ENCODE measurements around the gene NACC2. TPM values are rescaled to one million over a fixed set of nuclear protein-coding genes. Genes with fewer than 3 reads are reported as not detected.

NACC2 gene
- total RNA-seq, 4 donors from 2014 or later, result 10.4 to 21.6 (median 12.8) TPM

- no peaks in the 10 kb centered on the region for H3K36me3 ChIP-seq
- DNase-seq, result no peak
- no peak overlapping the region for H3K27ac ChIP-seq
- peaks cover 0 to 75% (median 2%) of the 10 kb centered on the region in 4 donors for H3K27me3 ChIP-seq
- H3K9me3 ChIP-seq, result no peaks in the 10 kb centered on the region
- peaks cover 24 to 40% (median 24%) of the 10 kb centered on the region in 3 donors for H3K4me1 ChIP-seq
- 93% methylated on average over 10 of the region's 17 CpGs; no CpG with 5 or more reads in 1 of the 2 donors for WGBS, 2 donors
- TF ChIP-seq POLR2A (IDR thresholded peaks at IDR 0.05), result no peak
- H3K4me3 ChIP-seq, result no peak overlapping the region
- intact Hi-C loops (cut with DNase I), result no loop called here
Measured at GRCh38 chr9:135988493-135988892, 106.6 kb downstream of the NACC2 start.

GRCh38 chr9:135987838-135988404 is 107.2 kb downstream of the NACC2 start:
- H3K27me3 ChIP-seq, result peaks cover 0 to 73% (median 2%) of the 10 kb centered on the region in 4 donors
- DNase-seq, result no peak
- H3K36me3 ChIP-seq, result no peaks in the 10 kb centered on the region
- H3K4me3 ChIP-seq, result no peak overlapping the region
- TF ChIP-seq POLR2A (IDR thresholded peaks at IDR 0.05) (no peak), CTCF (IDR thresholded peaks at IDR 0.05) (no peak)
- no peak overlapping the region for H3K27ac ChIP-seq
- peaks cover 18 to 34% (median 18%) of the 10 kb centered on the region in 3 donors for H3K4me1 ChIP-seq
- H3K9me3 ChIP-seq, result no peaks in the 10 kb centered on the region
- WGBS, 2 donors, result 86 to 88% methylated on average over 1 of the region's 16 CpGs
- intact Hi-C loops (cut with DNase I), result no loop called here

DNA sequence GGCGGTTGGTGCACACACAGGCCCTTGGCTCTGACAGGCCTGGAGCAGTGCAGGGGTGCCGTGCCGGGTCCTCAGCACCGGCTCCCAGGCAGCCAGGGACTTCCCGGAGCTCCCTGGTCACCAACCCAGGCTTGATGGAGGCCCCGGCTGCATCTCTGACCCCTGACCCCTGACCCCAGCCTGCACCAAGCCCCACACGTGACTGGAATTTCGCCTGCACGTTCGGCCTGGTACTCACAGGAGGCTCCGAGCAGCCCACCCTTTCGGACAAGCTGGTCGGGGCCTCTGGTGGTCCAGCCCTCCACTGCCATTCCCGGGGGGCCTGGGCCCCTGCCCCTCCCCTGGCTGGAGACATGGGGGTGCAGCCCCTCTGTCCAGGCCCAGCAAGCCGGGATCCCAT is 108.5 kb downstream of the NACC2 start:
- TF ChIP-seq CTCF (IDR thresholded peaks at IDR 0.05) (no peak), POLR2A (IDR thresholded peaks at IDR 0.05) (no peak)
- H3K4me1 ChIP-seq, result peaks cover 8 to 21% (median 10%) of the 10 kb centered on the region in 3 donors
- intact Hi-C loops (cut with DNase I), result no loop called here
- no peak overlapping the region for H3K27ac ChIP-seq
- H3K9me3 ChIP-seq, result no peaks in the 10 kb centered on the region
- H3K36me3 ChIP-seq, result no peaks in the 10 kb centered on the region
- H3K27me3 ChIP-seq, result peaks cover 0 to 71% (median 2%) of the 10 kb centered on the region in 4 donors
- no peak for DNase-seq
- WGBS, 2 donors, result 71% methylated on average over 1 of the region's 15 CpGs; no CpG with 5 or more reads in 1 of the 2 donors
- H3K4me3 ChIP-seq, result no peak overlapping the region

DNA sequence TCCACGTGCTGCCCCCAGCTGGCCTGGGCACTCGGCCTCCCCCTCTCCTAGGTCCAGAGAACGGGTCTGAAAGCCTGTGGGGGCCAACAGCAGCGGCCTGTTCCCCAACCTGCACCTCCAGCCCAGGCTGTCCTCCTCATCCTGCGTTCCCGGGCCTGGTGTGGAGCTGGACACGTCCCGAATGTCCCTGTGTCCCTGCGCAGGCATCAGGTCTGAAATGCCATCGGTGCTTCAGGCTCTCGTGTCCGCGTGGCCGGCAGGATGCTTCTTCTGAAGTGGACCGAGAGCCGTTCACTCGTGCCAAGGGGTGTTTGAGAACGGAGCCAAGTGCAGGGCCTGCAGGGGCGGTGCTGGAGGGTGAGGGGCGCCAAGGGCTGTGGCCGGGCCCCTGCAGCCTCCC is 109.2 kb downstream of the NACC2 start:
- Histone ChIP-seq H3K4me3 (no peak overlapping the region), H3K4me1 (peaks cover 5 to 14% (median 8%) of the 10 kb centered on the region in 3 donors), H3K27ac (no peak overlapping the region), H3K27me3 (peaks cover 0 to 71% (median 2%) of the 10 kb centered on the region in 4 donors), H3K36me3 (no peaks in the 10 kb centered on the region), H3K9me3 (no peaks in the 10 kb centered on the region)
- TF ChIP-seq CTCF (IDR thresholded peaks at IDR 0.05) (no peak), POLR2A (IDR thresholded peaks at IDR 0.05) (no peak)
- no peak for DNase-seq
- WGBS, 2 donors, result 83% methylated on average over 6 to 10 of the region's 21 CpGs
- intact Hi-C loops (cut with DNase I), result no loop called here

DNA sequence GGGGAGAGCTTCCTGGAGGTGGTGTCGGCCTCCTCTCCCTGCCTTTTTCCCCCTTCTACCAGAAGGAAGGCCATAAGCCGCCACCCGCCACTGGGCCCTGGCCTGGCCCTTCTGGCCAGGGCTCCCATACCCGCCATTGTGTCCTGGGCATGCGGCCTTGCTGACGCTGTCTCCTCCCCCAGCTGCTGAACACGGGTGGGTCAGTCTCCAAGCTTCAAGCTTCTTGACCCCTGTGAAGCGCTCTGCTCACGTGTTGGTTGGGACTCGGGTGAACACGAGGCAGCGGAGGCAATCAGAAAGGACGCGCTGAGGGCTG is 109.7 kb downstream of the NACC2 start:
- 80 to 81% methylated on average over 7 of the region's 14 CpGs for WGBS, 2 donors
- TF ChIP-seq POLR2A (IDR thresholded peaks at IDR 0.05) (no peak), CTCF (IDR thresholded peaks at IDR 0.05) (no peak)
- peaks cover 4 to 9% (median 7%) of the 10 kb centered on the region in 3 donors for H3K4me1 ChIP-seq

More for the DNA sequence above, 109.7 kb downstream of the NACC2 start:
- H3K27ac ChIP-seq, result no peak overlapping the region
- no peak overlapping the region for H3K4me3 ChIP-seq
- DNase-seq, result no peak
- no peaks in the 10 kb centered on the region for H3K9me3 ChIP-seq
- intact Hi-C loops (cut with DNase I), result no loop called here
- peaks cover 0 to 74% (median 2%) of the 10 kb centered on the region in 4 donors for H3K27me3 ChIP-seq
- H3K36me3 ChIP-seq, result no peaks in the 10 kb centered on the region
